GM19467 (cell line): Measurements from ENCODE around the gene MIA2.

Source experiments
- ATAC-seq: cut with Tn5 transposase; IDR thresholded peaks from one replicate; pipeline ENCODE4 v1.9.1; 2021; ENCODE audit warnings: mild to moderate bottlenecking, moderate library complexity; ENCODE audit not compliant: unreplicated experiment

The MIA2 gene

DNA sequence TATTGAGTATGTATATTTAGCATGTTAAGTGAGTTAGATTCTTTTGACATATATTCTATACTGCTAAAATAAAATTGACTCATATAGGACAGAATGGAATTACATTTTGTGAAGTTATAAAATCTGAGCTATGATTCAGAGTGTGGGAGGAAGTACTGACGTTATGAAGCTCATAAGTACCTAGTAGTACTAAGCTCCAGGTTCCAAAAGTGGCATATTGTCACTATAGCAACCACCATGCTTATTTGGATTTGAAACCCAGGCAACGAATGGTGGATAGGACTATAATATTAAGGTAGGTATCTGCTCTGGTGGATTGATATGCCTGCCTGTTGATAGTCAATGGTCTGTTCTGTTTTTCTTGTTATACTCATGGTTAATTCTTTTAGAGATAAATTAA lies 200.7 kb downstream of the MIA2 start:
- ATAC-seq = no peak

GRCh38 chr14:39435241-39435640 lies 201.5 kb downstream of the MIA2 start:
- ATAC-seq = no peak
